ENCODE data around the gene MTCL1.

GRCh38 chr18:8831112-8831511, 125.8 kb downstream of the MTCL1 start:
- TF ChIP-seq CTCF (conservative IDR thresholded peaks at IDR 0.05; ENCODE audit: low read length) (no peak), EZH2phosphoT487 (IDR thresholded peaks at IDR 0.05; ENCODE audit: borderline replicate concordance) (no peak)

Data from Loucy (cell line).